Measurements from ENCODE around the gene PRKAB2. TPM values are rescaled to one million over a fixed set of nuclear protein-coding genes. Genes with fewer than 3 reads are reported as not detected.

The PRKAB2 gene
- total and polyA plus RNA-seq, 2 of the 13 experiments (the other 11 are each of a cell fraction or from before 2014, with no cell fraction given): 44.0 to 118 TPM

DNA sequence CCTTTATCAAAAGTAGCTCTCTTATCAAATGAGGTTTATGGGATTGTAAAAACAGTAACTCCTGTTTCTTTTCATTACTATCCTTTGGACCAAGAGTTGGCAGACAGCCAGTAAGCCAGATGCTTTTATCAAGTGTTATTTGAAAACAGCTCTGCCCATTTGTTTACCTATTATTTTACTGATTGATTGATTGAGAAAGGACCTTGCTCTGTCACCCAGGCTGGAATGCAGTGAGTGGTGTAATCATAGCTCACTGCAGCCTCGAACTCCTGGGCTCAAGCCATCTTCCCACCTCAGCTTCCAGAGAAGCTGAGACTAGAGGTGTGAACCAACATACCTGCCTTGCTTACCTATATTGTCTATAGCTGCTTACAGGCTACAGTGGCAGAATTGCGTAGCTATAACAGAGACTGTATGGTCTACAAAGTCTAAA is 3.6 kb downstream of the PRKAB2 start (continued):
- TF ChIP-seq ZNF878 (CRISPR knock-in tag; IDR thresholded peaks at IDR 0.05): peak; percentile 48; the same call in 1 of the 2 replicates
- 0 out of 2 replicates have a peak, but pooled peaks have one; percentile 24 for TF ChIP-seq CBX5 (CRISPR knock-in tag; IDR thresholded peaks at IDR 0.05; ENCODE audit: borderline replicate concordance)
- TF ChIP-seq MLX (CRISPR knock-in tag; IDR thresholded peaks at IDR 0.05): no peak; the same call in 1 of the 2 replicates
- no peak for TF ChIP-seq NONO (IDR thresholded peaks at IDR 0.05)
- TF ChIP-seq NONO (CRISPR knock-in tag; conservative IDR thresholded peaks at IDR 0.05): 0 out of 2 replicates have a peak, but pooled peaks have one; percentile 21
- peak; percentile 47; the same call in 1 of the 2 replicates for TF ChIP-seq PHF21A (CRISPR knock-in tag; IDR thresholded peaks at IDR 0.05)
- TF ChIP-seq TBX3 (IDR thresholded peaks at IDR 0.05; ENCODE audit: borderline replicate concordance): peak; percentile 56; the same call in 1 of the 2 replicates
- TF ChIP-seq ZNF644 (CRISPR knock-in tag; IDR thresholded peaks at IDR 0.05; ENCODE audit: low read depth): no peak
- peak; percentile 81 for TF ChIP-seq MIXL1 (CRISPR knock-in tag; IDR thresholded peaks at IDR 0.05)
- TF ChIP-seq, protein P1, sequence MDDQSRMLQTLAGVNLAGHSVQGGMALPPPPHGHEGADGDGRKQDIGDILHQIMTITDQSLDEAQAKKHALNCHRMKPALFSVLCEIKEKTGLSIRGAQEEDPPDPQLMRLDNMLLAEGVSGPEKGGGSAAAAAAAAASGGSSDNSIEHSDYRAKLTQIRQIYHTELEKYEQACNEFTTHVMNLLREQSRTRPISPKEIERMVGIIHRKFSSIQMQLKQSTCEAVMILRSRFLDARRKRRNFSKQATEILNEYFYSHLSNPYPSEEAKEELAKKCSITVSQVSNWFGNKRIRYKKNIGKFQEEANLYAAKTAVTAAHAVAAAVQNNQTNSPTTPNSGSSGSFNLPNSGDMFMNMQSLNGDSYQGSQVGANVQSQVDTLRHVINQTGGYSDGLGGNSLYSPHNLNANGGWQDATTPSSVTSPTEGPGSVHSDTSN (CRISPR knock-in tag; IDR thresholded peaks at IDR 0.05; ENCODE audit: borderline replicate concordance): no peak
- TF ChIP-seq, protein P2, sequence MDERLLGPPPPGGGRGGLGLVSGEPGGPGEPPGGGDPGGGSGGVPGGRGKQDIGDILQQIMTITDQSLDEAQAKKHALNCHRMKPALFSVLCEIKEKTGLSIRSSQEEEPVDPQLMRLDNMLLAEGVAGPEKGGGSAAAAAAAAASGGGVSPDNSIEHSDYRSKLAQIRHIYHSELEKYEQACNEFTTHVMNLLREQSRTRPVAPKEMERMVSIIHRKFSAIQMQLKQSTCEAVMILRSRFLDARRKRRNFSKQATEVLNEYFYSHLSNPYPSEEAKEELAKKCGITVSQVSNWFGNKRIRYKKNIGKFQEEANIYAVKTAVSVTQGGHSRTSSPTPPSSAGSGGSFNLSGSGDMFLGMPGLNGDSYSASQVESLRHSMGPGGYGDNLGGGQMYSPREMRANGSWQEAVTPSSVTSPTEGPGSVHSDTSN (CRISPR knock-in tag; IDR thresholded peaks at IDR 0.05): 0 out of 2 replicates have a peak, but pooled peaks have one; percentile 27
- peak; percentile 86 for TF ChIP-seq SAP130 (CRISPR knock-in tag; IDR thresholded peaks at IDR 0.05; ENCODE audit: low read depth)
- peak; percentile 68; the same call in 1 of the 2 replicates for TF ChIP-seq HNF4G (IDR thresholded peaks at IDR 0.05; ENCODE audit: borderline replicate concordance, low read depth, low read length)
- peak; percentile 58; the same call in 1 of the 2 replicates for TF ChIP-seq HNF4G (CRISPR knock-in tag; IDR thresholded peaks at IDR 0.05; ENCODE audit: borderline replicate concordance, low read depth)
- TF ChIP-seq TEAD3 (CRISPR knock-in tag; optimal IDR thresholded peaks at IDR 0.05; ENCODE audit: borderline replicate concordance): peak; percentile 99
- TF ChIP-seq YEATS2 (CRISPR knock-in tag; IDR thresholded peaks at IDR 0.05; ENCODE audit: borderline replicate concordance): peak; percentile 15; the same call in 1 of the 2 replicates
- TF ChIP-seq AHDC1 (CRISPR knock-in tag; IDR thresholded peaks at IDR 0.05; ENCODE audit: borderline replicate concordance): peak; percentile 49; the same call in 1 of the 2 replicates
- TF ChIP-seq FOXO1 (CRISPR knock-in tag; IDR thresholded peaks at IDR 0.05): peak; percentile 89
- TF ChIP-seq HDAC2 (CRISPR knock-in tag; IDR thresholded peaks at IDR 0.05): peak; percentile 69
- peak; percentile 16; the same call in 1 of the 2 replicates for TF ChIP-seq TCF7 (IDR thresholded peaks at IDR 0.05; ENCODE audit: low read depth)
- TF ChIP-seq POLR2A (IDR thresholded peaks at IDR 0.05; ENCODE audit: insufficient read depth in 1 of 2, low read depth in 2 of 2, low read length in 2 of 2): 0 out of 4 replicates have a peak, but pooled peaks of 1 of the 2 experiments have one; percentile 35
- TF ChIP-seq ZBTB26 (CRISPR knock-in tag; IDR thresholded peaks at IDR 0.05; ENCODE audit: borderline replicate concordance): peak; percentile 32; the same call in 1 of the 2 replicates
